GM19025 (cell line): ENCODE data around the gene ACAD10.
"Not testable (repeated sequence)": the region's sequence is repeated elsewhere in the genome, so short reads cannot be mapped to it uniquely, and the experiment has no call there.

Experiments
- ATAC-seq: cut with Tn5 transposase; IDR thresholded peaks from one replicate; pipeline ENCODE4 v1.9.1; 2021; ENCODE audit warnings: mild to moderate bottlenecking, low read depth, moderate library complexity; ENCODE audit not compliant: unreplicated experiment

Gene ACAD10

GRCh38 chr12:111686574-111687105 lies 787 bp downstream of the ACAD10 start:
- ATAC-seq, result no peak

- ATAC-seq, result no peak
Observed at GRCh38 chr12:111687255-111687654, 1.4 kb downstream of the ACAD10 start.

- ATAC-seq, result no peak
Observed at GRCh38 chr12:111687952-111688351, 2.1 kb downstream of the ACAD10 start.

GRCh38 chr12:111691262-111691661 lies 5.4 kb downstream of the ACAD10 start:
- no peak for ATAC-seq

GRCh38 chr12:111692575-111693210 lies 6.8 kb downstream of the ACAD10 start:
- ATAC-seq, result no peak

- ATAC-seq, result no peak
Observed at GRCh38 chr12:111693818-111694217, 8.0 kb downstream of the ACAD10 start.

- ATAC-seq, result no peak
Observed at GRCh38 chr12:111699962-111700361, 14.1 kb downstream of the ACAD10 start.

- ATAC-seq, result no peak
Observed at GRCh38 chr12:111705672-111706071, 19.8 kb downstream of the ACAD10 start.

GRCh38 chr12:111706145-111706544 lies 20.3 kb downstream of the ACAD10 start:
- ATAC-seq, result no peak

- ATAC-seq, result no peak
Observed at GRCh38 chr12:111715279-111715678, 29.4 kb downstream of the ACAD10 start.

GRCh38 chr12:111719316-111719715 lies 33.5 kb downstream of the ACAD10 start:
- ATAC-seq, result not testable (repeated sequence)

GRCh38 chr12:111720457-111720856 lies 34.6 kb downstream of the ACAD10 start:
- no peak for ATAC-seq

- not testable (repeated sequence) for ATAC-seq
Observed at GRCh38 chr12:111723646-111724360, 38.0 kb downstream of the ACAD10 start.

GRCh38 chr12:111728795-111729194 lies 42.9 kb downstream of the ACAD10 start:
- ATAC-seq, result no peak

GRCh38 chr12:111730420-111730819 lies 44.6 kb downstream of the ACAD10 start:
- ATAC-seq, result no peak

- ATAC-seq, result no peak
Observed at GRCh38 chr12:111732786-111733185, 46.9 kb downstream of the ACAD10 start.

- no peak for ATAC-seq
Observed at GRCh38 chr12:111733340-111733915, 47.6 kb downstream of the ACAD10 start.

- ATAC-seq, result not testable (repeated sequence)
Observed at GRCh38 chr12:111739524-111739923, 53.7 kb downstream of the ACAD10 start.

- ATAC-seq, result no peak
Observed at GRCh38 chr12:111741235-111741812, 55.5 kb downstream of the ACAD10 start.

GRCh38 chr12:111745211-111745610 lies 59.4 kb downstream of the ACAD10 start:
- no peak for ATAC-seq

GRCh38 chr12:111747333-111747732 lies 61.5 kb downstream of the ACAD10 start:
- no peak for ATAC-seq
